Measurements from ENCODE around the gene NOC3L. TPM values are rescaled to one million over a fixed set of nuclear protein-coding genes. Genes with fewer than 3 reads are reported as not detected.

The NOC3L gene
- total and polyA plus RNA-seq, 10 of the 15 experiments (the other 5 are each of a cell fraction or from before 2014, with no cell fraction given) = 27.8 to 51.4 (median 40.5) TPM

GRCh38 chr10:94310369-94310768 lies 52.4 kb downstream of the NOC3L start (continued):
- no peak for TF ChIP-seq CTCF (IDR thresholded peaks at IDR 0.05 in 2 of 3, conservative IDR thresholded peaks at IDR 0.05 in 1 of 3; ENCODE audit: control insufficient read depth in 2 of 3, extremely low read depth in 1 of 3, insufficient read depth in 1 of 3, low read depth in 3 of 3, low read length in 3 of 3)

GRCh38 chr10:94308866-94309265 lies 53.9 kb downstream of the NOC3L start:
- in situ Hi-C loops (cut with MboI) (no loop called here), intact Hi-C loops (cut with micrococcal nuclease; ENCODE audit: unreplicated experiment) (no loop called here)
- H3K9me3 ChIP-seq (replicated peaks; ENCODE audit: control insufficient read depth, insufficient read depth, low read length) = no peaks in the 10 kb centered on the region
- H4K20me1 ChIP-seq (ENCODE audit: control insufficient read depth, insufficient read depth) = no peaks in the 10 kb centered on the region
- H3K4me2 ChIP-seq (ENCODE audit: control insufficient read depth, insufficient read depth) = no peak overlapping the region
- SMC1A ChIA-PET (ENCODE audit: uncharacterized antibody, unreplicated experiment) = no interaction called here
- no peaks in the 10 kb centered on the region for H3K4me1 ChIP-seq (ENCODE audit: control insufficient read depth, insufficient read depth, low read length)
- no peaks in the 10 kb centered on the region for H3K36me3 ChIP-seq (ENCODE audit: control insufficient read depth in 2 of 2, insufficient read depth in 2 of 2, low read length in 1 of 2)
- H2AFZ ChIP-seq (ENCODE audit: control insufficient read depth, low read depth, low read length) = no peak overlapping the region
- no peak overlapping the region for H3K9ac ChIP-seq (ENCODE audit: control insufficient read depth, insufficient read depth, low read length)
- CTCF ChIA-PET = interaction anchor here (0.5 to 5.9 kb wide), 2 partner anchors 12 to 167 kb away, joined by 3 to 44 read pairs; no protein-coding TSS in a partner anchor
- no TSS peak for BruUV-seq (replicated peaks)
- H3K27me3 ChIP-seq (replicated peaks in 1 of 2; ENCODE audit: control insufficient read depth in 2 of 2, insufficient read depth in 2 of 2, low read length in 1 of 2) = no peaks in the 10 kb centered on the region; a peak in 1 of 4 replicates
- no peak overlapping the region for H3K27ac ChIP-seq (ENCODE audit: control insufficient read depth, insufficient read depth)
- ATAC-seq = no peak
- 76% methylated on average over 3 of the region's 3 CpGs for WGBS (ENCODE audit: insufficient coverage, insufficient replicate concordance, low lambda C conversion rate, missing lambda C conversion rate)
- no peak overlapping the region for H3K4me3 ChIP-seq
- no peak for FAIRE-seq
- H3K79me2 ChIP-seq (ENCODE audit: control insufficient read depth, insufficient read depth, low read length) = no peaks in the 10 kb centered on the region
- DNase-seq (ENCODE audit: low read depth, low spot score) = no peak
- POLR2A ChIA-PET = no interaction called here
- RAD21 ChIA-PET (ENCODE audit: unreplicated experiment) = no interaction called here
- TF ChIP-seq ZNF274 (IDR thresholded peaks at IDR 0.05; ENCODE audit: insufficient read depth, insufficient read length) (no peak), CEBPB (IDR thresholded peaks at IDR 0.05; ENCODE audit: borderline replicate concordance in 1 of 2, low read depth in 2 of 2, low read length in 2 of 2) (no peak), JUNB (IDR thresholded peaks at IDR 0.05) (no peak), HDAC2 (IDR thresholded peaks at IDR 0.05) (no peak), CTCF (IDR thresholded peaks at IDR 0.05 in 2 of 3, conservative IDR thresholded peaks at IDR 0.05 in 1 of 3; ENCODE audit: control insufficient read depth in 2 of 3, extremely low read depth in 1 of 3, insufficient read depth in 1 of 3, low read depth in 3 of 3, low read length in 3 of 3) (no peak), IRF5 (IDR thresholded peaks at IDR 0.05; ENCODE audit: borderline replicate concordance) (no peak), ZBTB4 (CRISPR knock-in tag; IDR thresholded peaks at IDR 0.05) (no peak), PBX3 (IDR thresholded peaks at IDR 0.05; ENCODE audit: insufficient replicate concordance, low read depth, low read length) (no peak), MLLT1 (IDR thresholded peaks at IDR 0.05) (no peak)

Measured in GM12878 (cell line).